IPS DF 6.9 (cell line): ENCODE results near the gene NCOA5.
A peak's percentile ranks its signal among the peaks of the same experiment; 100 is the strongest.

Source experiments
- DNase-seq: peaks from one replicate; pipeline ENCODE4 v3.0.0-alpha.2; 2013; ENCODE audit warnings: low read depth, low spot score
- H3K27ac ChIP-seq: one replicate; pipeline ENCODE4 v1.5.1; 2013; ENCODE audit warnings: low read length, control low read depth
- H3K27me3 ChIP-seq: 2 replicates; pipeline ENCODE4 v1.6.1; 2013; ENCODE audit warnings: mild to moderate bottlenecking, low read length; ENCODE audit not compliant: control insufficient read depth, insufficient read depth
- H3K36me3 ChIP-seq: 2 replicates; pipeline ENCODE4 v1.6.1; 2013; ENCODE audit warnings: low read length; ENCODE audit not compliant: control insufficient read depth, insufficient read depth
- H3K4me1 ChIP-seq: 2 replicates; pipeline ENCODE4 v1.6.1; 2013; ENCODE audit warnings: low read length; ENCODE audit not compliant: control insufficient read depth, insufficient read depth
- H3K4me3 ChIP-seq: 2 replicates; pipeline ENCODE4 v1.5.1; 2013; ENCODE audit warnings: mild to moderate bottlenecking, low read length
- H3K9me3 ChIP-seq: 2 replicates; pipeline ENCODE4 v1.6.1; 2013; ENCODE audit warnings: low read length, inconsistent platforms; ENCODE audit not compliant: control insufficient read depth, insufficient read depth
- WGBS: extraction: QIAGEN DNeasy Blood & Tissue Kit; methylation state at CpG from one replicate; pipeline ENCODE4 v1.1.7; 2013; ENCODE audit warnings: mixed read lengths, missing lambda C conversion rate; ENCODE audit not compliant: insufficient read length, insufficient coverage; 5-methylcytosine and 5-hydroxymethylcytosine counted together

NCOA5 gene

DNA sequence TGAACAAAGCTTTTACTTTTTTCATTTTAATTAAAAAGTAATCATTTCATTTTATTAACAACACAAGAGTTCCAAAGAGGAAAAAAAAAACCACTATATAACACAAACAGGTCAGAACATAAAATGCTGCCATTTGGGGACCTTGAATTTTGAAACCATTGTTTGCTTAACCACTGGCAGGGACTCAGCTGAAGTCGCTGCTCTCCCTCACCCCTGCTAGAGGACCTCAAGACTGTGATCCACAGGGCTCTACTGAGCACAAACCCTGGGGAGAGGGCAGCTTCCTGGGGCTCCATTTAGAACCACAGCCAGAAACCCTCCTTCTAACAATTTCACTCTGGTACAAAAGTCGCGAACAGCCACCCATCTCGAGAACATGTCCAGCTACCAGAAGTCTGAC lies 28.8 kb downstream of the NCOA5 start:
- Histone ChIP-seq H3K27ac (no peak overlapping the region), H3K36me3 (peaks cover 31% of the 10 kb centered on the region), H3K27me3 (peaks cover 9% of the 10 kb centered on the region), H3K9me3 (no peaks in the 10 kb centered on the region), H3K4me3 (no peak overlapping the region), H3K4me1 (peaks cover 4% of the 10 kb centered on the region; the same call in 1 of the 2 replicates)
- DNase-seq: no peak
- no CpG with 5 or more reads among the region's 4 CpGs for WGBS

GRCh38 chr20:46060301-46060881 lies 29.4 kb downstream of the NCOA5 start:
- Histone ChIP-seq H3K27me3 (peaks cover 12% of the 10 kb centered on the region), H3K4me3 (no peak overlapping the region), H3K4me1 (peaks cover 4% of the 10 kb centered on the region; the same call in 1 of the 2 replicates), H3K36me3 (peaks cover 27% of the 10 kb centered on the region), H3K9me3 (no peaks in the 10 kb centered on the region), H3K27ac (no peak overlapping the region)
- DNase-seq: no peak
- WGBS: no CpG with 5 or more reads among the region's 2 CpGs

DNA sequence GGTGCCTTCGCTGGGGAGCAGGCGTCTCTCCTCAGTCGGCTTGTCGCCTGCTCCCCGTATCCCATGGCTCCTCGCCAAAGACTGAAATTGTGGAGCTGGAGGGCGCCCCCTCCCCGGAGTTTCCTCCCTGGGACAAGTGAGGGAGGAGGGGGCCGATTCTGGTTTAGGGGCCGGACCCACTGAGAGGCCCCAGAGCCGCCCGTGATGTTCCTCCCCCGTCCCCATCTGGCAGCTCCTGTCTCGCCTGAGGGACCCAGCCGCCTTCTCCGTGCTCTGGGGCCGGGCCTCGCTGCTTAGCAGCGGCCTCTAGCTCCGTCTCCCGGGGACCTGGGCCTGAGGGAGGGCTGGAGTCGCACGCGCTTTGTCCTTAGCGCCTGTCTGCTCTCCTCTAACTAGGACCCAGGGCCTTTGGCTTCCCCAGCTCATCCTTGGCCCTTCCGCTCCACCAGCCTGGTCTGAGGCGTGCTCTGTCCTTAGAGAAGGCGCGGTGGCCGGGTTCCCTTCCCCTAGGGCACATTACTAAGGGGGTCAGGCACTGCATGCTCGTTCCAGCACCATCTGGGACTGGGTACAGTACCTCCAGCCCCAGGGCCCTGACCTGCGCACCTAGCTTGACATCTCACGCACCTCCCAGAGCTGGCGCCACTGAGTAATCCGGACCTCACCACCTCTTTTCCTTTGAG lies 31.0 kb downstream of the NCOA5 start:
- Histone ChIP-seq H3K9me3 (no peaks in the 10 kb centered on the region), H3K4me3 (peak overlapping the region; percentile 9; the same call in 1 of the 2 replicates), H3K27me3 (peaks cover 12% of the 10 kb centered on the region), H3K36me3 (peaks cover 14% of the 10 kb centered on the region), H3K4me1 (peaks cover 4% of the 10 kb centered on the region; the same call in 1 of the 2 replicates), H3K27ac (no peak overlapping the region)
- DNase-seq: no peak
- no CpG with 5 or more reads among the region's 35 CpGs for WGBS

GRCh38 chr20:46057856-46058598 lies 31.7 kb downstream of the NCOA5 start:
- peaks cover 4% of the 10 kb centered on the region; the same call in 1 of the 2 replicates for H3K4me1 ChIP-seq
- no peak for DNase-seq
- H3K4me3 ChIP-seq: peak overlapping the region; percentile 20; the same call in 1 of the 2 replicates
- H3K9me3 ChIP-seq: no peaks in the 10 kb centered on the region
- H3K27me3 ChIP-seq: peaks cover 12% of the 10 kb centered on the region
- no peak overlapping the region for H3K27ac ChIP-seq
- WGBS: no CpG with 5 or more reads among the region's 66 CpGs
- peaks cover 10% of the 10 kb centered on the region; the same call in 1 of the 2 replicates for H3K36me3 ChIP-seq

DNA sequence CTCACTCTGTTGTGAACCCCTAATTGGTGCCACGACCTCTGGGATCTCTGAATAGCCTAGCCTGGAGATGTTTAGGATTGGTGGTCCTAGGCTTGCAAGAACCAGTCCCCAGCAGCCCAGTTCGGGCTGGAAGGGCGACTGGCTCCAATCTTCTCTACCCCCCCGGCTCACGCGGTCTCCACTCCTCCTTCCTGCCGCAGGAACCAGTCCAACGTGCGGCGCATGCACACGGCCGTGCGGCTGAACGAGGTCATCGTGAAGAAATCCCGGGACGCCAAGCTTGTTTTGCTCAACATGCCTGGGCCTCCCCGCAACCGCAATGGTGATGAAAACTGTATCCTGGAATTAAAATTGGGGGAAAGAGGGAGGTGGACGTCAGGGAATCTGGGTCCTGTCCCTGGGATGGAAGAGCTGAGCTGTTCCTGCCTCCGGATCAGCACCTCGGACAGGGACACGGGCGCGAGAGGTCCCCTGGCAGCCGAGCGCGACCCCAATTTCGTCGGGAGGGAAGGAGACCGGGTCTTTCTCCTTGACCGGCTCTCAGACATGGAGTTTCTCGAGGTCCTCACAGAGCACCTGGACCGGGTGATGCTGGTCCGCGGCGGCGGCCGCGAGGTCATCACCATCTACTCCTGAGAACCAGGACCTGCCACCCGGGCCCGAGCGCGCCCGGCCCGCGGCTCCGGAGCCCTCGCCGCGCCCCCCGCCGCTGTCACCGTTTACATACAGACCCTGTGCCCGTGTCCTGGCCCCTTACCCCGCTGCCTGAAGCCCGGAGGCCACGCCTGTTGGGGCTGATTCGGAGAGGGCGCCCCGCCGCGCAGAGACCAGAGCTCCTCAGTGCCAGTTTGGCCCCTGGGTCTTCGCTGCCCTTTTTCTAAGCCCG lies 32.5 kb downstream of the NCOA5 start:
- WGBS: no CpG with 5 or more reads among the region's 65 CpGs

DNA sequence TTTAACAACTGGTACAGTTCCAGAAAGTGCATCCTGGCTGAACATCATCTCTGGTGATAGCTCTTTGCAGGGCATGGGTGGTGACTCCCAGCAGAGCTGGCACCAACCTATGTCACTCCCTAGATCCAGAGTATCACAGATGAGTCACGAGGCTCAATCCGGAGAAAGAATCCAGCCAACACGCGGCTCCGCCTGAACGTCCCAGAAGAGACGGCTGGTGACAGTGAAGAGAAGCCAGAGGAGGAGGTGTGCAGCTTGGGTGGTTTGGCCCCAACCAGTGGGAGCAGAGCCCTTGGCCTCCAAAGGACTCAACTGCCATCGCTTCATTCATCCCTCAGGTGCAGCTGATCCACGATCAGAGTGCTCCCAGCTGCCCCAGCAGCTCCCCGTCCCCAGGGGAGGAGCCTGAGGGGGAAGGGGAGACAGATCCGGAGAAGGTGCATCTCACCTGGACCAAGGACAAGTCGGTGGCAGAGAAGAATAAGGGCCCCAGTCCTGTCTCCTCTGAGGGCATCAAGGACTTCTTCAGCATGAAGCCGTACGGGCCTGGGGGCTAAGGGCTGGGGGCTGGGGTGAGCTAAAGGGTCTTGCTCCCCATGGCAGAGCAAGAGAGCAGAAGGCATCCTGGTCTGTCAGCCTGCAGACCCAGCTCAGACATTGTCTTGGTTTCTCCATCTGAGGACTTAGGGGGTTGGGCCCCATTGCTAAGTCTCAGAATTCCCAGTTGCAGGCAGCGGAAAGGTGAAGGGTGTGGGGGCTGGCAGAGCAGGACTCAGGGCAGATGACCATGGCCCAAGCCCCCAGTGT lies 33.5 kb downstream of the NCOA5 start:
- peaks cover 12% of the 10 kb centered on the region for H3K27me3 ChIP-seq
- H3K27ac ChIP-seq: no peak overlapping the region
- DNase-seq: no peak
- H3K36me3 ChIP-seq: no peaks in the 10 kb centered on the region
- peaks cover 4% of the 10 kb centered on the region; the same call in 1 of the 2 replicates for H3K4me1 ChIP-seq
- WGBS: no CpG with 5 or more reads among the region's 15 CpGs
- no peak overlapping the region for H3K4me3 ChIP-seq
- no peaks in the 10 kb centered on the region for H3K9me3 ChIP-seq

More for the DNA sequence above, 32.5 kb downstream of the NCOA5 start:
- no peak for DNase-seq
- peaks cover 4% of the 10 kb centered on the region; the same call in 1 of the 2 replicates for H3K36me3 ChIP-seq
- peaks cover 4% of the 10 kb centered on the region; the same call in 1 of the 2 replicates for H3K4me1 ChIP-seq
- no peak overlapping the region for H3K27ac ChIP-seq
- H3K9me3 ChIP-seq: no peaks in the 10 kb centered on the region
- H3K27me3 ChIP-seq: peaks cover 12% of the 10 kb centered on the region
- H3K4me3 ChIP-seq: no peak overlapping the region

DNA sequence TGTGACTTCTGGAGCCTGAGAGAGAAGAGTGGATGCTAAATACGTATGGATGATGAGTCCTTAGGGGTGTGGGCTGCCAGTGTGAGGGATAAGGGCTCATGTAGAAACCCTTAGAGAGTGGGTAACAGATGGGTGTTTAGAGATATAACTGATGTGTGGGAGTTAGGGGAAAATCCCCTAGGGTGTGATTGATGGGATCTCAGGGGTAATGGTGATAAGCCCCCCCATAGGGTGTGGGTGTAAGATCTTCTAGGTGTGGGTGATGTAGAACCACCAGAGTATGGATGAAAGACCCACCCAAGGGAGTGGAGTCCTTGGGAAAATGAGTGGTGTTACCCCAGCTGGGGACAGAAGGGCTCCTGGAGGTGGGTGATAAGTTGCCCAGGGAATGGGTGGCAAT lies 34.5 kb downstream of the NCOA5 start:
- H3K9me3 ChIP-seq: no peaks in the 10 kb centered on the region

DNA sequence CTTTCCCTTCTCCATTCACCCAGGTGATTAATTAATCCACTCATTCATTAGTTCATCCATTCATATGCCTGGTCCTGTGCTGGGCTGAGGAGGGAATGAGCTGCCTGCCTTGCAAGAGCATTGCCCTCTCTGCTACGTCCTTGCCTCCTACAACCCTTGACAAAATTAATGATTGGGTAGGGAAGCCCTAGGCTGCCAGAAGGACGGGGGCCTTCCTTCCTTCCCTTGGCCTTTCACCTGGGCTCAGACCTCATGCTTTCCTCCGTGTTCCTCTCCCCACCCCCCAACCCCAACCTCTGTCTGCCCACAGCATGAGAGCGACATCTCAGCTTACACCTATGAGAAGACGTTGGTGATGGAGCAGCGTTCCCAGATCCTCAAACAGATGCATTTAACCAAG lies 35.2 kb downstream of the NCOA5 start:
- Histone ChIP-seq H3K4me3 (no peak overlapping the region), H3K9me3 (no peaks in the 10 kb centered on the region), H3K4me1 (peaks cover 4% of the 10 kb centered on the region; the same call in 1 of the 2 replicates), H3K36me3 (no peaks in the 10 kb centered on the region), H3K27me3 (peaks cover 12% of the 10 kb centered on the region), H3K27ac (no peak overlapping the region)
- no CpG with 5 or more reads among the region's 6 CpGs for WGBS
- DNase-seq: no peak

More for the DNA sequence above, 34.5 kb downstream of the NCOA5 start:
- no peak overlapping the region for H3K27ac ChIP-seq
- DNase-seq: no peak
- H3K4me1 ChIP-seq: peaks cover 4% of the 10 kb centered on the region; the same call in 1 of the 2 replicates
- no peaks in the 10 kb centered on the region for H3K36me3 ChIP-seq
- no peak overlapping the region for H3K4me3 ChIP-seq
- no CpG with 5 or more reads among the region's 1 CpG for WGBS
- H3K27me3 ChIP-seq: peaks cover 12% of the 10 kb centered on the region

DNA sequence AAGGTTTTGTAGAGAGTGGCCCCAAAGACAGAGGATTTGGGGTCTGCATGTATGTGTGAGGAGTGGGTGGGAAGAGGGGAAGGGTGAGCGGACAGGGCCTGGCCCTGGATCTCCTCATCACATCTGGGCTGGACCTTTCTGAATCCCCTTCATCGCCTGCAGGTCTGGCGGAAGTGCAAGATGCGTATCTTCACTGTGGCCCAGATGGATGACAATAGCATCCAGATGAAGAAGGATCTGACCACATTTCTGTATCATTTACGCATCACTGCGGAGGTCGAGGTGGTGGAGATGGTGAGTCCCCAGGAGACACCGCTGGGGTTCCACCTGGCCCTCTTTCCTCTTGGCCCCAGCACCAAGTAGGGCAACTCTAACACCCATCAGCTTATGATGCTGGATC lies 36.3 kb downstream of the NCOA5 start:
- Histone ChIP-seq H3K9me3 (no peaks in the 10 kb centered on the region), H3K27me3 (peaks cover 12% of the 10 kb centered on the region), H3K4me1 (peaks cover 3% of the 10 kb centered on the region; the same call in 1 of the 2 replicates), H3K27ac (no peak overlapping the region), H3K36me3 (no peaks in the 10 kb centered on the region), H3K4me3 (no peak overlapping the region)
- no CpG with 5 or more reads among the region's 8 CpGs for whole genome bisulfite sequencing
- DNase-seq: no peak
